ENCODE results near the gene KRTAP10-8.
"Not testable (repeated sequence)": the region's sequence is repeated elsewhere in the genome, so short reads cannot be mapped to it uniquely, and the experiment has no call there.

KRTAP10-8 gene

DNA sequence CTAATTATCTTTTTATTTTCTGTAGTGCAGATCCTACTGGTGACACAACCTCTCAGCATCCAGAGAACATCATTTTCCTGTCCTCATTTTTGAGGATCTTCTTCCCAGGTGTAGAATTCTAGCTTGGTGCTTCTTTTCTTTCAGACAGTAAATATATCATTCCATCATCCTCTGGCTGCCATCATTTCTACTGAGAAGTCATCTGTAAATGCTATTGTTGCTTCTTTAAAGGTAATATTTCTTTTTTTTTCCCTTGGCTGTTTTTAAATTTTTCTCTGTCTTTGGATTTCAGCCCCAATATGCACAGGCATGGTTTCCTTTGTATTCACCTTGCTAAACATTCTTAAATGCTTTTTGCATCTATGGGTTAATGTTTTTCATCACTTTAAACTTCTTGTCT lies 11.7 kb downstream of the KRTAP10-8 start:
- no peak for DNase-seq

DNA sequence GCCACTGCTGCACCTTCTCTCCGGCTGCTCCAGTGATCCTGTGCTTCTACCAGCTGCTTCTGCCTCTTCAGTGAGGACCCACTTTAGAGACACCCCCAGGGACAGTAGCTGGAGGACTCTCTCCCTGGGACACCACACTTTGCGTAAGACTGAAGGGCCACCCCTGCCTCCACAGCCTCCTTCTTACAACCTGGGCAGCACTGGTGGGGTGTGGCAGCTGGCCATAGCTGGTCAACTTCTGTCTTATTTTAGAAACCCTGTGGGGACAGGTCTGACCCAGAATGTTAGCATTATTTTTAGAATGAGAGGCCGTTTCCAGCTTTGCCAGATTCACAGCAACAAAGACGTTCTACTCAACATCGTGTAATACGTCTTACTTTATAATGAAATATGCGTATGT lies 13.9 kb downstream of the KRTAP10-8 start:
- no peak for DNase-seq

GRCh38 chr21:44626262-44626661 lies 14.4 kb downstream of the KRTAP10-8 start:
- DNase-seq: no peak

DNA sequence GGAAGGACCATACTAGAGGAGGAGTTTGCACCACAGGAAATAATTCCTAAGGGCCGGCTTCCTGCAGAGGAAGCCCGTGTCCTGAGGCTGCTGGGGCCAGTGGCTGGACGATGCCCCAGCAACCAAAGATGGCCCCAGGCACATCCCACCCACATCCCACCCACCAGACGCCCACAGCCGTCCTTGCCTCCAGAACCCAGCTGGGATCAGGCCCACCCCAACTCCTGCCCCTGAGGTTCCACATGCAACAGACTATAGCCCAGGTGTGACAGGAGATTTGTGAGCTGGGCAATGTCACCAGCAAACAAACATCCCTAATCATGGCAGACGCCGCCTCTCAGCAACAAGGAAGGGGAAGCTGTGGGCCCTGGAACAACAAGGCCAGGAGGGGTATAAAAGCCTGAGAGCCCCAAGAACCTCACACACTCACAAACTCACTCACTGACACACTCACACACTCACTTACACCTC lies 14.8 kb downstream of the KRTAP10-8 start, which contains the start of gene KRTAP10-9:
Gene KRTAP10-9, plus strand, starts transcription at position 421 of the 471 bp plus-strand sequence. CDS start 79 bp downstream, outside the sequence.
- no peak for DNase-seq

- DNase-seq: not testable (repeated sequence)
Observed at GRCh38 chr21:44627181-44627822, 15.4 kb downstream of the KRTAP10-8 start.

GRCh38 chr21:44627831-44628233 lies 16.0 kb downstream of the KRTAP10-8 start:
- not testable (repeated sequence) for DNase-seq

- DNase-seq: no peak
Observed at GRCh38 chr21:44628707-44629391, 17.0 kb downstream of the KRTAP10-8 start.

GRCh38 chr21:44630440-44630839 lies 18.6 kb downstream of the KRTAP10-8 start:
- no peak for DNase-seq

DNA sequence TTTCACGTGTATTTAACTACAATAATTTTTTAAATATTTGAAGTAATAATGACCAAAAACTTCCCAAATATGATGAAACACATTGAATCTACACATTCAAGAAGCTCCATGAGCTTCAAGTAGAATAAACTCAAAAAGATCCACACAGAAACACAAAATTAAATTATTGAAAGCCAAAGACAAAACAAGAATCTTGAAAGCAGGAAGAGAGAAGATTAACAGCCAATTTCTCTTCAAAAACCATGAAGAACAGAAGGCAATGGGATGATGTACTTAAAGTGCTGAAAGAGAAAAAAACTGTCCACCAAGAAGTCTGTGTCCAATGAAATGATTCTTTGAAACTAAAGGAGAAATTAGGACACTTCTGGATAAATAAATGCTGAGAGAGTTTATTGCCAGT lies 20.2 kb downstream of the KRTAP10-8 start:
- DNase-seq: no peak

DNA sequence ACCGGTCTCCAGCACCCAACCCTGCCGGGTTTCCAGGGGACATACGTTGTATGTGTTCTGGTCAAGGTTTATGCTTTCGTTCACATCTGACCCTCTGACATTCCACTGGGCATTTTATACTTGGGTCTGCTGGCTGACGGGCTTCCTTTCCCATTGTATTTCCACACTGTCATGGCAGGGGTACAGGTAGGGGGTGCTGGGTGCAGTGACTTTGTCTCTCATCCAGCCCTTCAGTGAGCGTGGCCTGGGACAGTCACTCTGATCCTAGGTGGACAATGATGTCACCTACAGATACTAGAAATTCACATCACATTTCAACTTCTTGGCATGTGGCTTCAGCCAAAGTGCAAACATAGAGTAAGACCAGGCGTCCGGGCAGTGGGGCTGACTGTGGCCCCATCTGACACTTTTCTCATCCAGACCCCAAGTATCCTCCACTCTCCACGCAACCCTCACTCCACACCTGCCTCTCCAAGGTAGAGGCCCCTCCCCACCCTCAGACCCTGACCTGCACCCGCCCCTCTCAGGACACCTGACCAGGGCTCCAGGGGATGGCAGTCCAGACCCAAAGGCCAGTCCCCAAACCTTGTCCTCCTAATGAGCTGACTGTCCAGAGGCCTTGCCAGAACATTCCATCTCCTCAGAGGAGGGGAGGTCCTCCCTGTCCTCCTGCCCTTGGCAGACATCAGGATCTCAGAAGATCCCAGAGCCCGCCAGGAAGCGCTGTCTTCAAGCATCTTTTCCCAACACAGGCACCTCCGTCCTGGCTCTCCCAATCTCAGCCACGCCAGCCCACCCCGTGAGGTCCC lies 24.5 kb downstream of the KRTAP10-8 start:
- DNase-seq: no peak

- DNase-seq: no peak
Observed at GRCh38 chr21:44637018-44637850, 25.4 kb downstream of the KRTAP10-8 start, which contains the start of gene KRTAP10-10. KRTAP10-10 (plus strand) TSS chr21:44637356; CDS start chr21:44637418, 62 bp downstream.

DNA sequence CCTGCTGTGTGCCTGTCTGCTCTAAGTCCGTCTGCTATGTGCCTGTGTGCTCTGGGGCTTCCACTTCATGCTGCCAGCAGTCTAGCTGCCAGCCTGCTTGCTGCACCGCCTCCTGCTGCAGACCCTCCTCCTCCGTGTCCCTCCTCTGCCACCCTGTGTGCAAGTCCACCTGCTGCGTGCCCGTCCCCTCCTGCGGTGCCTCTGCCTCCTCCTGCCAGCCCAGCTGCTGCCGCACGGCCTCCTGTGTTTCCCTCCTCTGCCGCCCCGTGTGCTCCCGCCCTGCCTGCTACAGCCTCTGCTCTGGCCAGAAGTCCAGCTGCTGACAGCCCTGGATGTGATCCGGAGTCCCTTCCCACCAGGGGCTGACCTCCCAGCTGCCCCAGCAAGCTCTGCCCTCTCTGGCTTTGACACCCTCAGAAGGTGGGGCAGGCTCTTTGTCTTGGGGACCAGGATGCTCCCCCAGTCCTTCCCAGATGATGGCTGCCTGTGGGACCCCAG lies 26.0 kb downstream of the KRTAP10-8 start:
- not testable (repeated sequence) for DNase-seq

DNA sequence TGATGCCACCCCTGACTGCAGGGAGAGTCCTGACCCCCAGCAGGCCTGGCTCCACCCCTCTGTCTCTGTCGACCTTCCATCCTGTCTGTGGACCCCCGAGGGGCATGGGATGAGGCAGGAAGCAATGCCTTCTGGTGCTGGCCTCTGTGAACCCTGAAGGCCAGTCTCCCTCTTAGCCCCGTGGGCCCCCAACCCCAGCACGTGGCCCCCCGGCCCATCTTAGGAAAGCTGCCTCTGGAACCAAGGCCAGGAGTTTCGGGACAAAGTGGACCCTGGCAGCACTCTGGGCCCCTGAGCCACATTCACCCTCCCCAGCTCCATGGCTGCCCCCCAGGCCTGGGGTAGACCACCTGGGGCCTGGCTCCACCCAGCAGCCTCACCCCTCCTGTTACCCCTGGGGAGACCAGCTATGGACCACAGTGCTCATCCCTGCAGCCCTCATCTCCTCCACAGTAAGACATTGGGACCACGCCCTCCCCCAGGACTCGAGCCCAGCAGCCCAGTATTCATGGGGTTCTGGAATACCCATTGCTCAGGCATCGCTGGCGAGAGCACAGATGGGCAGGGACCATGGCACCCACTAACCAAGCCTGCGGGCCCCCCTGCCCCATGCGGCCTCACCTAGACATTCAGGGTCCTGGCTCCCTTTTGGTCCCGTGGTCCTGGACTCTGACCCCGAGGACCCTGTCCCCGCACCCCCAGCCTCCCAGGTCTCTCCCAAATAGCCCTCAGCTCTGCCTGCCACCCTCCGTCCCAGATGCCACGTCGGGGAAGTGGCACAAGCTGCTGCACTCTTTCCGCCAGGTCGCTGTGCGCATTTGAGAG lies 26.8 kb downstream of the KRTAP10-8 start:
- not testable (repeated sequence) for DNase-seq

- no peak for DNase-seq
Observed at GRCh38 chr21:44639331-44639655, 27.4 kb downstream of the KRTAP10-8 start.

GRCh38 chr21:44640761-44641160 lies 28.9 kb downstream of the KRTAP10-8 start:
- DNase-seq: no peak

DNA sequence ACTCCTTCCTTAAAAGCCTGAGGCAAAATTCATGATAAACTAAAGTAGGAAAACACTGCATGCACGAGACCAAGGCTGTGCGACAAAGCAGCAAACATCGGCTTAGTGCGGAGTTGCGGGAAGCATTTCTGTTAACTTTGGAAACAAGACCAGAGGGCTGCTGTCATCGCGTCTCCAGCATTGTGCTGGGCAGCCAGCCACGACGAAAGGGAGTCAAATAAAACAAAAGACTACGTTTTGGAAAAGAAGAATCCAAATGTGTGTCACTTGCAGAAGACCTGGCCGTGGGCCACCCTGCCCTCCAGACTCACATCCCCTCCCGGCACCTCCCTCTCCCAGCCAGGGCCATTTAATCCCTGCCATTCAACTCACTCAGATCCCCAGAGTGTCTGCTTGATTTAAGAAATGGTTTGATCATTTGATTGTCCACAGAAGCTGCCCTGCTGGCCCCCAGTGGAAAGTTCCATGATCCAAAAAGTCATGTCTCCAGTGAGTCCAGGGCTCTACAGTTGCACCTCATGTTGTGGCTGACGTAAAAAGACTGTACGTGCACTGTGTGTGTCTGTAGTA lies 31.9 kb downstream of the KRTAP10-8 start:
- no peak for DNase-seq

GRCh38 chr21:44644878-44645277 lies 33.0 kb downstream of the KRTAP10-8 start:
- DNase-seq: no peak

GRCh38 chr21:44646366-44647221 lies 34.7 kb downstream of the KRTAP10-8 start, which contains the start of gene KRTAP10-11:
KRTAP10-11 (plus strand) TSS chr21:44646414; CDS start chr21:44646459, 45 bp downstream.
- DNase-seq: not testable (repeated sequence)

DNA sequence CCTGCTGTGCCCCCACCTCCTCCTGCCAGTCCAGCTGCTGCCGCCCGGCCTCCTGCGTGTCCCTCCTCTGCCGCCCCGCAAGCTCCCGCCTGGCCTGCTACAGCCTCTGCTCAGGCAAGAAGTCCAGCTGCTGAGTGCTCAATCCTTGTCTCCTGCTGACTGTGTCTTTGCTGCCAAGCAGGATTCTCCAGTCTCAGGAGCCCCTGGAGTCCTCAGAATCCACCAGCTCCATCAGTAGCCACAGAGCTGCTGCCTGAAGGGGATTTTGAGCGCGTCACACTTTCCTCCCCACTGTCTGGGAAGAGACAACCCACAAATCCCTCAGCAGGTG lies 35.3 kb downstream of the KRTAP10-8 start:
- no peak for DNase-seq

Data from right hindlimb (tissue), 1 donor.